Hepatocyte (in vitro differentiated cells): ENCODE data around the gene TMEM238.
A peak's percentile ranks its signal among the peaks of the same experiment; 100 is the strongest.

Experiments
- CTCF ChIP-seq: fragments of 200-600 bp; sonication (generic); IDR thresholded peaks from 2 replicates; pipeline ENCODE4 v1.5.1; 2016; ENCODE audit warnings: antibody characterized with exemption, mild to moderate bottlenecking; ENCODE audit not compliant: poor library complexity
- EZH2 ChIP-seq: fragments of 200-600 bp; sonication (generic); IDR thresholded peaks from 2 replicates; pipeline ENCODE4 v1.6.1; 2016; ENCODE audit warnings: antibody characterized with exemption, mild to moderate bottlenecking, borderline replicate concordance

DNA sequence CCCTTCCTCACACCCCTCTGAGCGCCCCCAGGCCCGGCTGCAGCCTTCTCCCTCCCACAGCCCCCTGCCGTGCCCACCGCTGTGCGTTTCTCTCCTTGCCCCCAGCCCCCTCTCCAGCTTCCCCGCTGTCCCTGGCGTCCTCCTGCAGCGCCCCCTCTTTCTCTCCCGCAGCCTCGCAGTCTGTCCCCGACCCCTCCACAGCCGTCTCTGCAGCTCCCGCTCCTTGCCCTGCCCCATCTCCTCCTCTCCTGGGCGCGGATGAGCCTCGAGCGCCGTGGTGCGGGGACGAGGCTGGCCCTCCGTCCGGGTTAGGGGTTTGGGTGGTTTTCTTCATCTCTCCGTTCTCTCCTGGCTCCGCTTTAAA lies 43.3 kb downstream of the TMEM238 start:
- TF ChIP-seq EZH2 (no peak), CTCF (peak; percentile 36)
